SK-N-SH (cell line): Measurements from ENCODE around the gene QKI.

ENCODE experiments used
- CHD2 ChIP-seq: fragments of 150-350 bp; IDR thresholded peaks from 2 replicates; pipeline ENCODE4 v1.6.1; 2018; ENCODE audit warnings: low read length; ENCODE audit not compliant: partially characterized antibody
- EP300 ChIP-seq, 2 experiments: IDR thresholded peaks; 2 replicates each; pipeline versions ENCODE4 v1.4.0 to v1.6.1; 2012; ENCODE audit warnings: borderline replicate concordance in 1 of 2, low read depth in 1 of 2, low read length in 1 of 2
- EZH2phosphoT487 ChIP-seq: fragments of 200-600 bp; sonication (generic); IDR thresholded peaks from 2 replicates; pipeline ENCODE4 v1.6.1; 2017; ENCODE audit warnings: low read depth, mixed run types, mild to moderate bottlenecking, antibody characterized with exemption, moderate library complexity, borderline replicate concordance
- JUND ChIP-seq: IDR thresholded peaks from 2 replicates; pipeline ENCODE4 v1.4.0; 2012
- POLR2AphosphoS5 ChIP-seq: IDR thresholded peaks from 2 replicates; pipeline ENCODE4 v1.6.1; 2012; ENCODE audit warnings: low read depth, low read length
- RXRA ChIP-seq: IDR thresholded peaks from 2 replicates; pipeline ENCODE4 v1.4.0; 2012; ENCODE audit warnings: low read depth, mild to moderate bottlenecking, borderline replicate concordance
- TAF1 ChIP-seq: IDR thresholded peaks from 2 replicates; pipeline ENCODE4 v1.6.1; 2012; ENCODE audit warnings: low read depth, mild to moderate bottlenecking, low read length, moderate library complexity, borderline replicate concordance
- TF ChIP-seq, protein P1 (sequence below): fragments of 200-600 bp; sonication (generic); IDR thresholded peaks from 2 replicates; pipeline ENCODE4 v1.6.1; 2017; ENCODE audit warnings: antibody characterized with exemption, mild to moderate bottlenecking, moderate library complexity
- TF ChIP-seq, protein P2 (sequence below): IDR thresholded peaks from 2 replicates; pipeline ENCODE4 v1.6.1; 2012; ENCODE audit warnings: mild to moderate bottlenecking, low read depth, low read length, moderate library complexity
- TF ChIP-seq, protein P3 (sequence below): IDR thresholded peaks from 2 replicates; pipeline ENCODE4 v1.4.0; 2012; ENCODE audit warnings: low read depth, borderline replicate concordance

DNA sequence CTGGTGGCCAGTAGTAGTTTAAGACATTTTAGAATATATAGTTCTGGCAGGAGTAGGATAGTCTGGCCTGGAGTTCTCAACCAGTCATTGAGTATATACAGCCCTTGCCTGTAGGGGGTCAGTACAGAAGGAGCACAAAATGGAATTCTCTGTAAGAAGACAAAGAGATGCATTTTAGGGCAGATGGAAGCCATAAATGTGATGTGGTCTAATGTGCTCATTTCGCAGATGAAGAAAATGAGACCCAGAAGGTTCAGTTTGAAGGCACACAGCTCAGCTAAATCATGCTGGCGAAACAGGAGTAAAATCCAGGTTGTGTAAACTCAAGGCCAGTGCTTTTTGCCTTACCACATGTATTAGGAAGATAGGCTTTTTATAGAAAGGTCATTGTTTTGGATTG, 29.6 kb downstream of the QKI start:
- TF ChIP-seq JUND (no peak), POLR2AphosphoS5 (no peak), TAF1 (no peak), EP300 (IDR thresholded peaks at IDR 0.05; ENCODE audit: borderline replicate concordance in 1 of 2, low read depth in 1 of 2, low read length in 1 of 2) (no peak), RXRA (no peak), EZH2phosphoT487 (no peak), CHD2 (no peak)
- TF ChIP-seq, protein P1, sequence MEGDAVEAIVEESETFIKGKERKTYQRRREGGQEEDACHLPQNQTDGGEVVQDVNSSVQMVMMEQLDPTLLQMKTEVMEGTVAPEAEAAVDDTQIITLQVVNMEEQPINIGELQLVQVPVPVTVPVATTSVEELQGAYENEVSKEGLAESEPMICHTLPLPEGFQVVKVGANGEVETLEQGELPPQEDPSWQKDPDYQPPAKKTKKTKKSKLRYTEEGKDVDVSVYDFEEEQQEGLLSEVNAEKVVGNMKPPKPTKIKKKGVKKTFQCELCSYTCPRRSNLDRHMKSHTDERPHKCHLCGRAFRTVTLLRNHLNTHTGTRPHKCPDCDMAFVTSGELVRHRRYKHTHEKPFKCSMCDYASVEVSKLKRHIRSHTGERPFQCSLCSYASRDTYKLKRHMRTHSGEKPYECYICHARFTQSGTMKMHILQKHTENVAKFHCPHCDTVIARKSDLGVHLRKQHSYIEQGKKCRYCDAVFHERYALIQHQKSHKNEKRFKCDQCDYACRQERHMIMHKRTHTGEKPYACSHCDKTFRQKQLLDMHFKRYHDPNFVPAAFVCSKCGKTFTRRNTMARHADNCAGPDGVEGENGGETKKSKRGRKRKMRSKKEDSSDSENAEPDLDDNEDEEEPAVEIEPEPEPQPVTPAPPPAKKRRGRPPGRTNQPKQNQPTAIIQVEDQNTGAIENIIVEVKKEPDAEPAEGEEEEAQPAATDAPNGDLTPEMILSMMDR = peak; percentile 17; the same call in 1 of the 2 replicates
- TF ChIP-seq, protein P2, sequence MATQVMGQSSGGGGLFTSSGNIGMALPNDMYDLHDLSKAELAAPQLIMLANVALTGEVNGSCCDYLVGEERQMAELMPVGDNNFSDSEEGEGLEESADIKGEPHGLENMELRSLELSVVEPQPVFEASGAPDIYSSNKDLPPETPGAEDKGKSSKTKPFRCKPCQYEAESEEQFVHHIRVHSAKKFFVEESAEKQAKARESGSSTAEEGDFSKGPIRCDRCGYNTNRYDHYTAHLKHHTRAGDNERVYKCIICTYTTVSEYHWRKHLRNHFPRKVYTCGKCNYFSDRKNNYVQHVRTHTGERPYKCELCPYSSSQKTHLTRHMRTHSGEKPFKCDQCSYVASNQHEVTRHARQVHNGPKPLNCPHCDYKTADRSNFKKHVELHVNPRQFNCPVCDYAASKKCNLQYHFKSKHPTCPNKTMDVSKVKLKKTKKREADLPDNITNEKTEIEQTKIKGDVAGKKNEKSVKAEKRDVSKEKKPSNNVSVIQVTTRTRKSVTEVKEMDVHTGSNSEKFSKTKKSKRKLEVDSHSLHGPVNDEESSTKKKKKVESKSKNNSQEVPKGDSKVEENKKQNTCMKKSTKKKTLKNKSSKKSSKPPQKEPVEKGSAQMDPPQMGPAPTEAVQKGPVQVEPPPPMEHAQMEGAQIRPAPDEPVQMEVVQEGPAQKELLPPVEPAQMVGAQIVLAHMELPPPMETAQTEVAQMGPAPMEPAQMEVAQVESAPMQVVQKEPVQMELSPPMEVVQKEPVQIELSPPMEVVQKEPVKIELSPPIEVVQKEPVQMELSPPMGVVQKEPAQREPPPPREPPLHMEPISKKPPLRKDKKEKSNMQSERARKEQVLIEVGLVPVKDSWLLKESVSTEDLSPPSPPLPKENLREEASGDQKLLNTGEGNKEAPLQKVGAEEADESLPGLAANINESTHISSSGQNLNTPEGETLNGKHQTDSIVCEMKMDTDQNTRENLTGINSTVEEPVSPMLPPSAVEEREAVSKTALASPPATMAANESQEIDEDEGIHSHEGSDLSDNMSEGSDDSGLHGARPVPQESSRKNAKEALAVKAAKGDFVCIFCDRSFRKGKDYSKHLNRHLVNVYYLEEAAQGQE = no peak
- TF ChIP-seq, protein P3, sequence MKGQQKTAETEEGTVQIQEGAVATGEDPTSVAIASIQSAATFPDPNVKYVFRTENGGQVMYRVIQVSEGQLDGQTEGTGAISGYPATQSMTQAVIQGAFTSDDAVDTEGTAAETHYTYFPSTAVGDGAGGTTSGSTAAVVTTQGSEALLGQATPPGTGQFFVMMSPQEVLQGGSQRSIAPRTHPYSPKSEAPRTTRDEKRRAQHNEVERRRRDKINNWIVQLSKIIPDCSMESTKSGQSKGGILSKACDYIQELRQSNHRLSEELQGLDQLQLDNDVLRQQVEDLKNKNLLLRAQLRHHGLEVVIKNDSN = no peak
